ENCODE results near the gene GLCCI1. TPM values are rescaled to one million over a fixed set of nuclear protein-coding genes. Genes with fewer than 3 reads are reported as not detected.
A peak's percentile ranks its signal among the peaks of the same experiment; 100 is the strongest.
"Not testable (repeated sequence)": the region's sequence is repeated elsewhere in the genome, so short reads cannot be mapped to it uniquely, and the experiment has no call there.

Gene GLCCI1
- total and polyA plus RNA-seq, 10 donors, result 9.1 to 53.2 (median 42.6) TPM

DNA sequence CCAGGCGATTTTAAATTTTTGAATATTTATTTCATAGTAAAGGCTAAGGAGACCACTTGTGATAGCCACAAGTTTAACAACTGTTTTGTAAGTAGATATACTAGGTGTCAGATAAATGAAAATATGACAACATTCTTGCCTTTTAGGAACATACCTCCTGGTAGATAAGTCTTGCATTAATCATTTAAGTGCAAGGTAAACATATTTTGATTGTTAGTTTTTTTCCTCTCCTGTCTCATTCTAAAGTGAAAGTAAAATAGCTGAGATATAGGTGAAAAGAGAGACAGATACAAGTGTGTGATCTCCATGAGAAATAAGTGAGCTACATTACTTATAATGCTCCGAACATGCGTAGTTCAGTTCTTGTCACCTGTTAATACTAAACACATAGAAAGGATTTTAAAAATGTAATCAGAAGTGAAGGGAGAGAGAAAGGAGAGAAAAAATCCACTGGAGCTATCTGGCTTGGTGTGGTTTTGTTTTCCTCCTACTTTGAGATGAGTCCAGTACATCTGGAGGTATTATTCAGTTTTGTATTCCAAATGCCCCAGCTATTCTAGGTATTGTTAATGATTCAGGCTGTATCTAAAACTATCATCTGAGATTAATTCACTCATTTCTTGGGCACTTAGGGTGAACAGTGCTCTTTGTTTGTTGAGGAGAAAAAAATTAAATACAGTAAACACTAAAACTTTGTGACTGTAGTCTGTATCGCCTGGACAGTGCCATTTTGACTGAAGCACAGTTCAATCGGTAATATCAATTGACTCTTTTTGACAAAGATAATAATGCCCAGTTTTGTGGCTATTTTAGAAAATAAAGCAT, 21.2 kb downstream of the GLCCI1 start:
- Histone ChIP-seq H3K27ac (peak overlapping the region; percentile 9 to 77 (median 70)), H3K27me3 (replicated peaks in 1 of 7) (no peaks in the 10 kb centered on the region), H3K9me3 (peaks cover 10 to 31% (median 29%) of the 10 kb centered on the region in 8 donors), H3K4me3 (peak overlapping the region in 2 of 8 donors; percentile 14 to 32), H3K4me1 (peaks cover 0 to 68% (median 31%) of the 10 kb centered on the region in 6 donors), H3K36me3 (peaks cover 0 to 3% (median 0%) of the 10 kb centered on the region in 6 donors)
- 76 to 87% (median 80%) methylated on average over 5 of the region's 5 CpGs for WGBS, 5 donors
- intact Hi-C loops (cut with DNase I; ENCODE audit: low total_unique reads), result no loop called here
- no peak for TF ChIP-seq POLR2A (IDR thresholded peaks at IDR 0.05)
- TF ChIP-seq, protein P1, sequence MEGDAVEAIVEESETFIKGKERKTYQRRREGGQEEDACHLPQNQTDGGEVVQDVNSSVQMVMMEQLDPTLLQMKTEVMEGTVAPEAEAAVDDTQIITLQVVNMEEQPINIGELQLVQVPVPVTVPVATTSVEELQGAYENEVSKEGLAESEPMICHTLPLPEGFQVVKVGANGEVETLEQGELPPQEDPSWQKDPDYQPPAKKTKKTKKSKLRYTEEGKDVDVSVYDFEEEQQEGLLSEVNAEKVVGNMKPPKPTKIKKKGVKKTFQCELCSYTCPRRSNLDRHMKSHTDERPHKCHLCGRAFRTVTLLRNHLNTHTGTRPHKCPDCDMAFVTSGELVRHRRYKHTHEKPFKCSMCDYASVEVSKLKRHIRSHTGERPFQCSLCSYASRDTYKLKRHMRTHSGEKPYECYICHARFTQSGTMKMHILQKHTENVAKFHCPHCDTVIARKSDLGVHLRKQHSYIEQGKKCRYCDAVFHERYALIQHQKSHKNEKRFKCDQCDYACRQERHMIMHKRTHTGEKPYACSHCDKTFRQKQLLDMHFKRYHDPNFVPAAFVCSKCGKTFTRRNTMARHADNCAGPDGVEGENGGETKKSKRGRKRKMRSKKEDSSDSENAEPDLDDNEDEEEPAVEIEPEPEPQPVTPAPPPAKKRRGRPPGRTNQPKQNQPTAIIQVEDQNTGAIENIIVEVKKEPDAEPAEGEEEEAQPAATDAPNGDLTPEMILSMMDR (IDR thresholded peaks at IDR 0.05 in 8 of 11, conservative IDR thresholded peaks at IDR 0.05 in 3 of 11), result no peak
- TF ChIP-seq POLR2AphosphoS5 (IDR thresholded peaks at IDR 0.05), result no peak
- no peak for DNase-seq

DNA sequence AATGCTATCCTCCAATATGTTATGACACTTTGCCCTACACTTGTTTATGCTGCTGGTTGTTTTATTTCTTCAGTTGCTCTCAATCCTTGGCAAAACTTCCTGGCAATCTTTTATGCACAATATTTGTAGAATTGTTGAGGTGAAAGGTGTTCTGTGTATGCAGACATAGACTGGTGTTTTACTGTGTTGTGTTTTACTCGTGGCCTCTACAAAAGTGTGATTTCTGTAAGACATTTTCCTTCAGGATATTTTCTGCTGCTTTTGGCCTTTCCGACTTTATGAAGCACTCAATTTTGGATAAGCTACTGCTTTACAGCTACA, 21.8 kb downstream of the GLCCI1 start:
- TF ChIP-seq, protein P1 (IDR thresholded peaks at IDR 0.05 in 8 of 11, conservative IDR thresholded peaks at IDR 0.05 in 3 of 11), result no peak
- TF ChIP-seq POLR2A (IDR thresholded peaks at IDR 0.05) (no peak), POLR2AphosphoS5 (IDR thresholded peaks at IDR 0.05) (no peak)
- Histone ChIP-seq H3K4me1 (peaks cover 0 to 62% (median 27%) of the 10 kb centered on the region in 6 donors), H3K4me3 (no peak overlapping the region), H3K27me3 (replicated peaks in 1 of 7) (no peaks in the 10 kb centered on the region), H3K9me3 (peaks cover 10 to 36% (median 32%) of the 10 kb centered on the region in 8 donors), H3K27ac (peak overlapping the region in 7 of 8 donors; percentile 62 to 77 (median 72)), H3K36me3 (peaks cover 0 to 3% (median 0%) of the 10 kb centered on the region in 6 donors)
- 85 to 94% (median 87%) methylated on average over 2 of the region's 2 CpGs for WGBS, 5 donors
- intact Hi-C loops (cut with DNase I; ENCODE audit: low total_unique reads), result no loop called here
- DNase-seq, result no peak

DNA sequence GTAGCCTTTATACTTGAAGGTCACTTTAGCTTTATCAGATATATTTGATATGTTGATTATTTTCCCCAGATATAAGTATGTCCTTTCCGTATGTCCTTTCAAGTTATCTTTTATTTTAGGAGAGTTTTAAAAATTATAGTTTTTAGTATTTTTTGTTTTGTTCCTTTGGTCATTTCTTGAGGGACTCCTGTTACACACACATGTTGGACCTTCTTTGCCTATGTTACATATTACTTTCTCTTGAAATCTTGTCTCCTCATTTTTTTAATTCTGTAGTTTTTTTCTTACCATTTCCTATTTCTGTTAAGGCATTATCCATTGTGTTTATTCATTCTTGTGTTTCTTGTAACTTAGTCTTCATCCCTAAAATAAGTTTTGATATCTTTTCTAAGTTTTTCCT, 23.9 kb downstream of the GLCCI1 start:
- intact Hi-C loops (cut with DNase I; ENCODE audit: low total_unique reads), result no loop called here
- Histone ChIP-seq H3K4me1 (peaks cover 0 to 54% (median 31%) of the 10 kb centered on the region in 6 donors), H3K27me3 (replicated peaks in 1 of 7) (no peaks in the 10 kb centered on the region), H3K27ac (no peak overlapping the region), H3K36me3 (peaks cover 0 to 3% (median 0%) of the 10 kb centered on the region in 6 donors), H3K9me3 (peaks cover 10 to 38% (median 33%) of the 10 kb centered on the region in 8 donors), H3K4me3 (no peak overlapping the region)
- no peak for TF ChIP-seq POLR2A (IDR thresholded peaks at IDR 0.05)
- TF ChIP-seq, protein P1 (IDR thresholded peaks at IDR 0.05 in 8 of 11, conservative IDR thresholded peaks at IDR 0.05 in 3 of 11), result no peak
- TF ChIP-seq POLR2AphosphoS5 (IDR thresholded peaks at IDR 0.05), result no peak
- WGBS, 5 donors, result 92 to 100% (median 98%) methylated on average over 1 of the region's 1 CpG
- no peak for DNase-seq

DNA sequence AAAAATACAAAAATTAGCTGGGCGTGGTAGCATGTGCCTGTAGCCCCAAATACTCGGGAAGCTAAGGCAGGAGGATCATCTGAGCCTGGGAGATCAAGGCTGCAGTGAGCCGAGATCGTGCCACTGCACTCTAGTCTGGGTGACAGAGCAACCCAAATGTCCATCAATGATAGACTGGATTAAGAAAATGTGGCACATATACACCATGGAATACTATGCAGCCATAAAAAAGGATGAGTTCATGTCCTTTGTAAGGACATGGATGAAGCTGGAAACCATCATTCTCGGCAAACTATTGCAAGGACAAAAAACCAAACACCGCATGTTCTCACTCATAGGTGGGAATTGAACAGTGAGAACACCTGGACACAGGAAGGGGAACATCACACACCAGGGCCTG, 26.8 kb downstream of the GLCCI1 start:
- H3K36me3 ChIP-seq; DNase-seq; intact Hi-C loops (cut with DNase I; ENCODE audit: low total_unique reads); H3K27ac ChIP-seq; H3K27me3 ChIP-seq (replicated peaks in 1 of 7); H3K4me3 ChIP-seq: not testable (repeated sequence)
- 96 to 100% (median 98%) methylated on average over 6 of the region's 6 CpGs for WGBS, 5 donors
- H3K4me1 ChIP-seq, result peaks cover 0 to 35% (median 8%) of the 10 kb centered on the region in 6 donors
- H3K9me3 ChIP-seq, result peaks cover 10 to 50% (median 41%) of the 10 kb centered on the region in 8 donors

All from spleen (tissue), 11 donors.